GM11168 (cell line): ENCODE data around the gene CDK10.

ENCODE experiments used
- in situ Hi-C: fragments of 300-500 bp; cut with MboI; formaldehyde crosslinking; loops from one replicate; pipeline ENCODE4 v1.12.0; 2022; ENCODE audit warnings: low sequenced_read_pairs; ENCODE audit not compliant: unreplicated experiment

Gene CDK10

DNA sequence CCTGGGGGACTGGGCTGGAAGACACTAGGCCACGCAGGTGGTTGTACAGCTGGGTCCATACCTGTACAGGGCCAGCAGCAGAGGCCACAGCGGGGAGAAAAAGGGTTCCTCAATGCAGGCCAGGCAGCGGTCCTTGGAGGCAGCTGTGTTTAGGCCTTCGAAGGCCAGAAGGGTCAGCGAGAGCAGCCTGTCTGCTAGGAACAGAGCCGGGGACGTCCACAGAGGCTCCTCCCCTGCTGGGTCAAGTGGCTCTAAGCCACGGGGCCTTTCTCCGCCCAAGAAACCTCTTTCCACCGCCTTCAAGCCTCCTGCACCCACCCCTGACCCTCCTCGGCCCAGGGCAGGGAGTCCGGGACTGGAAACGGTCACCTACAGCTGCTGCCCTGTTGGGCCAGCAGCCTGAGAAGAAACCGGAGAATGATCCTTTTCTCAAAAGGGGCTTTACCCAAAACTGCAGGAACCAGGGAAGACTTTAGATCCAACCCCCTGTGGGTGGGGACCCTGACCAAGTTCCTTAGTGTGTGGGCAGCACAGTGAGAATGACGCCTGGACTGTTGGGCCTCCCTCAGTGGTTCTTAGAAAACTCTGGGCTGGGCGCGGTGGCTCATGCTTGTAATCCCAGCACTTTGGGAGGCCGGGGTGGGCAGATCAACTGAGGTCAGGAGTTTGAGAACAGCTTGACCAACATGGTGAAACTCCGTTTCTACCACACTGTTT is 23.4 kb downstream of the CDK10 start:
- in situ Hi-C loops, result loop anchor here (5.0 to 10.0 kb wide), 2 partner anchors 82 to 155 kb away; no protein-coding TSS in a partner anchor

GRCh38 chr16:89710709-89711564 is 24.4 kb downstream of the CDK10 start:
- in situ Hi-C loops, result no loop called here

DNA sequence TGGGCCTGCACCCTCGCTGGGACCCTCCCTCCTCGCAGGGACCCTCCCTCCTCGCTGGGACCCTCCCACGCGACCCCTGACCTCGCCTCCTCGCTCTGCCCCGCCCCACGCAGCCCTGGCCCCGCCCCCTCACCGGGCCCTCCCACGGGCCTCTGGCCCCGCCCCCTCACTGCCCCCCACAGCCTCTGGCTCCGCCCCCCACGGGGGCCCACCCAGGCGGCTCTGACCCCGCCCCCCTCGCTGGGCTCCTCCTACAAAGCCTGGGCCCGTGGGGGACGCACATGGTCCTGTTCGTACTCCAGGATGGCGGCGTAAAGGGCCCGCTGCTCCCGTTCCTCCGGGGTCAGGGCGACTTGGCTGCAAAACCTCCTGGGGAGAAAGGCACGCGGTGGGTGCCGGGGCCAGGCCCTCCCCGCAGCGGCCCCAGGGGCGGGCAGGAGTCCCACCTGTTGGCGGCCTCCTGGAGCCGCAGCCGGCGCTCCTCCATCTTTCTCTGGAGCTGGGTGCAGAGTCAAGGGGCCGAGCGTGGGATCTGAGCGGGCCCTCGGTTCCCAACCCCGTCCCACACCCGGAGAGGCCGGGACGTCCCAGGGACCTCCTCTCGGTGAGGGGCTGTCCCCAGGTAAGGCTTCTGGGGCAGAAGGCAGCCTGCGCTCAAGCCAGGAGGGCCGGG is 25.2 kb downstream of the CDK10 start:
- in situ Hi-C loops, result no loop called here

GRCh38 chr16:89712274-89712781 is 25.8 kb downstream of the CDK10 start:
- in situ Hi-C loops, result no loop called here

DNA sequence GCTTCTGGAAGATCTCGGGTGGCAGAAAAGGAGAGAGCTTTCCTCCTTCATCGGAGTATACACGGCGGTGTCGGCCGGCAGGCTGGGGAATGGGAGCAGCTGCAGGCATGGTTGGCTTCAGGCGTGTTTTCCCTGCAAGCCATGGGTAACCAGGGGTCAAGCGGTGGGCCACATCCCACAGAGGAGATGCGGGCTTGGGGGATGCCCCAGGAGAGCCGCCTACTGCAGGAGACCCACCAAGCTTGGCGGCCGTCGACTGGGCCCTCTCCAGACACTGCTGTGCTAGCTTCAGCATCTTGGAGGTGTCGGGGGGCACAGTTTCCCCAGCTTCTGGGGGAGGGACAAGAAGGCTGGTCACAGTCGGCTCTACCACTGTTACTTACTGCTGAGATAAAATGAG is 30.0 kb downstream of the CDK10 start:
- in situ Hi-C loops, result no loop called here

- in situ Hi-C loops, result no loop called here
Observed at GRCh38 chr16:89716916-89717687, 30.6 kb downstream of the CDK10 start.

DNA sequence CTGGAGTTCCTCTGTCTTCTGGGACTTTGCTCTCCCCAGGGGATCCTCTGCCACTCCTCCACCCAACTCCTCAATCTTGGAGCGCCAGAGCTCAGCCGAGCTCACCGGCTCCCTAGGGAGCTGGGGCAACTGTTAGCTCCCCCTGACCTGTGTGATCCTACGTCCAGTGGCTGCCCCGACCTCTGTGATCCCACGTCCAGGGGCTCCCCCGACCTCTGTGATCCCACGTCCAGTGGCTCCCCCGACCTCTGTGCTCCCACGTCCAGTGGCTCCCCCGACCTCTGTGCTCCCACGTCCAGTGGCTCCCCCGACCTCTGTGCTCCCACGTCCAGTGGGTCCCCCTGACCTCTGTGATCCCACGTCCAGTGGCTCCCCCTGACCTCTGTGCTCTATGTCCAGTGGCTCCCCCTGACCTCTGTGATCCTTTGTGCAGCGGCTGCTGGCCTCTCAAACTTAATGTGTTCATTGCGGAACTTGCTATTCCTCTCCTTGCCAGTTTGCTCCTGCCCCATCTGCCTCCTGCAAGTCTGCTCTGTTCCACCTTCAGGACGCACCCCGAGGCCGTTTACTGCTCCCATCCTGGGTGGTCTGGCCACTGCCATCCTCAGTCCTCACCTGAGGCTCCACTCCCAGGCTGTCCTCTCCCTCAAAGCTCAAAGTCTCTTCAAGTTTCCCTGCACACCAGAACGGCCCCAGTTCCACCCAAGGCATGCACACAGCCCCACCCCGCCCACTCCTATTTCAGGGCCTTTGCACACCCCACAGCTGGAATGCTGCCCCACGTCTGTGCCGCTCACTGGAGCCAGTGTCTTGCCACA is 31.4 kb downstream of the CDK10 start:
- in situ Hi-C loops, result no loop called here

- in situ Hi-C loops, result no loop called here
Observed at GRCh38 chr16:89720551-89720812, 34.0 kb downstream of the CDK10 start.

- in situ Hi-C loops, result no loop called here
Observed at GRCh38 chr16:89720813-89721545, 34.5 kb downstream of the CDK10 start, which contains the start of the genes VPS9D1 and ZNF276. Gene VPS9D1 (minus strand): TSS chr16:89720898. CDS start chr16:89720861, 37 bp downstream. Gene ZNF276 (plus strand): TSS chr16:89721537. CDS start chr16:89721641, 104 bp downstream.

DNA sequence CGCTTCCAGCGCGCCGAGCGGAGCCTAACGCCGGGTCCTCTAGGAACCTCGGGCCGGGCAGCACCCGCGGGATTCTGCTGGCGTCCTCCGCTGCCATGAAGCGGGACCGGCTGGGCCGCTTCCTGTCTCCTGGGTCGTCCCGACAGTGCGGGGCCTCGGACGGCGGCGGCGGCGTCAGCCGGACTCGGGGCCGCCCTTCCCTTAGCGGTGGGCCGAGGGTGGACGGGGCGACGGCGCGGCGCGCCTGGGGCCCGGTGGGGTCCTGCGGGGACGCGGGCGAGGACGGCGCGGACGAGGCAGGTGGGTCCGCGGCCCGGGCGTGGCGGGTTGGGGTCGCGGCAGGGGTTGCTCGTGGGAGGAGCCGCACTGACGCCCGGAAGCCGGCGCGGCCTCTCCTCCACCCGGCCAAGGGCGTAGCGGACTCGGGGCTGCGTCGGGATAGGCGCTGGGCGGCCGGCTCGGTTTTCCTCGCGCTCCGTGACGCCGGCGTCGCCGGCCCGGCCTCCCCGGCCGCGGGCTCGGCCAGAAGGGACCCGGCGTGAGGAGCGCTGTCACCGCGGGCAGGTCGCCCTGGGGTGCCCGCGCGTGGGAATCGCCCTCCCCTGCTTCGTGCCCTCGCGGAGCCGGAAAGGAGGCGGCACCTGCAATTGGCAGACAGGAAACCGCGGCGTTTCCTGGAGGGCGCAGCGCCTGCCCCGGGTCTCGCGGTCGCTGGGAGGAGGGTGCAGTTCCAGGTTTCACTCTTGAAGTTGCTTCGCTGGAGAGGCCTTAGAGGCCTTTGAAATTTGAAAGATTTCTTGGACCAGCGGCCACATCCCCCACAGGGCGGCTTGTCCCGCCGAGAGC is 35.3 kb downstream of the CDK10 start:
- in situ Hi-C loops, result no loop called here

- in situ Hi-C loops, result no loop called here
Observed at GRCh38 chr16:89722392-89723278, 36.1 kb downstream of the CDK10 start.

DNA sequence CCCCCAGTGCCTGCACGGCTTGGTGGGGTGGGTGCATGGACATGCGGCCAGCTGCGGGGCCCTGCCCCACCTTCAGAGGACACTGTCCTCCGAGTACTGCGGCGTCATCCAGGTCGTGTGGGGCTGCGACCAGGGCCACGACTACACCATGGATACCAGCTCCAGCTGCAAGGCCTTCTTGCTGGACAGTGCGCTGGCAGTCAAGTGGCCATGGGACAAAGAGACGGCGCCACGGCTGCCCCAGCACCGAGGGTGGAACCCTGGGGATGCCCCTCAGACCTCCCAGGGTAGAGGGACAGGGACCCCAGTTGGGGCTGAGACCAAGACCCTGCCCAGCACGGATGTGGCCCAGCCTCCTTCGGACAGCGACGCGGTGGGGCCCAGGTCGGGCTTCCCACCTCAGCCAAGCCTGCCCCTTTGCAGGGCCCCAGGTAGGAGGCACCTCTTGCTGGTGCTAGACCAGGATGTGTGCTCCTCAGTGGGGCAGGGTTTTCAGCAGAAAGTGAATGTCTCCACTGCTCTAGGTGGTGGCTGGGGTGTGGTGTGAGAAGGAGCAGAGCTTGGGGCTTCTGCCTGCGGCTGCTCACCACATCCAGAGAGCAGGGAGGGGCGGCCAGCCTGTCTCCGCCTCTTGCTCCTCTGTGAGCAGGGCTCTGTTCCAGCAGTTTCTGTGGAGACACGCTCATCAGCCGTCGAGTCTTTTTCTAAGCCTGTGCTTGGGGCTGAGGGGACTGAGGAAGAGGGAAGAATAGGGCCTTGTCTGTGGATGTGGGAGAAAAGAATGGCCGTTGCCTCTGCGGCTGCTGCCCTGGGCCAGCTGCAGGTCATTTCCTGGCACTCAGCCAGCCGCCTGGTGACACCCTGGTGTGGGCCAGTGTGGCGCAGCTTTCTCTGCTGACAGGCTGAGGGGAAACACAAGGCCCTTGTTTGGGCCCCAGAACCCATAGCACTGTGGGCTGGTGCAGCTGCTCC is 37.1 kb downstream of the CDK10 start:
- in situ Hi-C loops, result no loop called here

DNA sequence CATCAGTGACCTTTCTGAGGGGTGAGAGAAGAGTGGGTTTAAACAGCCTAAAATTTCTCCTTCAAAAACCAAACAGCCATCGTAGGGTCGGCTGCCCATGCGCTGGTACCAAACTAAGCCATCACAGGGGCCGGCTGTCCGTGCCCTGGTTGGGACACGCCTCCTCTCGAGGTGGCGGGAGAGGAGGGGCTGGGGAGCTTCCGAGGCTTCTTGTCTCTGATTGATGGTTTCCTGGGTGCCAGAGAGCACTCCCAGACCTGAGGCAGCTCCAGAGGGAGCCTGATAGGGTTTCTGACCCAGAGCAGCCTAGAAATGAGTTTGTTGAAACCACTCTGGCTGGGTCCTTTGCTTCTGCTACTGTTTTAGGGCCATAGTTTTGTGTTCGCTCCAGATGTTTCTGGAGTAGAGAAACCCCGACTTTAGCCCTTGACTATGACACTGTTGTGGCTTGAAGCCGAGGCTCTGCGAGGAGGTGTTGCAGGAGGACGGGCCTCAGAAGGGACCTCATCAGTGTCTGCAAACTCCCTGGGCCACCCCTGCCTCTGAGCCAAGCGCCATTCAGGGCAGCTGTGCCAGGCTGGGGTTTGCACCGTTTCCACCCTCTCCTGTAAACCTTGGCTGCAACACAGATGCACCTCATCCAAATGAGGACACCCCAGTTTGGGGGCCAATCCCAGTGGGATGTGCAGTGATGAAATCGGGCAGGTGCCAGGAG is 41.1 kb downstream of the CDK10 start:
- in situ Hi-C loops, result no loop called here

DNA sequence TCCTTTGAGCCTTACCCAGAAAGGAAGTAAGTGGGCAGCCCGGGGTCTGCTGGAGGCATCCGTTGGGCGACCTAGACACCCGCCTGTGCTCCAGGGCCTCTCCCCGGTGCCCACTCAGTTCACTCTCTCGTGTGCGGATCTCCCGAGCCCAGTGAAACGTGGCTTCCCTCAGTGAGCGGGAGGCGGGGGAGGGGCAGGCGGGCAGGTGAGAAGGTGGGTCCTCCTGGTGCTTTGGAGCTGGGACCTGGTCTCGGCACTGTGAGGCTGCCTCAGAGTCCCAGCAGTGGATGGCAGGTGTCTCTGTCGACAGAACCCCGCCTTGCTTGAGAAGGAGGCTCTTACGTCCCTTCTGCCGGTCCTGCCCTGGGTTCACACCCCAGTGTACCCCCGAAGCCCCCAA is 42.8 kb downstream of the CDK10 start:
- in situ Hi-C loops, result no loop called here
